ENCODE results near the gene SLC22A14.

The SLC22A14 gene

DNA sequence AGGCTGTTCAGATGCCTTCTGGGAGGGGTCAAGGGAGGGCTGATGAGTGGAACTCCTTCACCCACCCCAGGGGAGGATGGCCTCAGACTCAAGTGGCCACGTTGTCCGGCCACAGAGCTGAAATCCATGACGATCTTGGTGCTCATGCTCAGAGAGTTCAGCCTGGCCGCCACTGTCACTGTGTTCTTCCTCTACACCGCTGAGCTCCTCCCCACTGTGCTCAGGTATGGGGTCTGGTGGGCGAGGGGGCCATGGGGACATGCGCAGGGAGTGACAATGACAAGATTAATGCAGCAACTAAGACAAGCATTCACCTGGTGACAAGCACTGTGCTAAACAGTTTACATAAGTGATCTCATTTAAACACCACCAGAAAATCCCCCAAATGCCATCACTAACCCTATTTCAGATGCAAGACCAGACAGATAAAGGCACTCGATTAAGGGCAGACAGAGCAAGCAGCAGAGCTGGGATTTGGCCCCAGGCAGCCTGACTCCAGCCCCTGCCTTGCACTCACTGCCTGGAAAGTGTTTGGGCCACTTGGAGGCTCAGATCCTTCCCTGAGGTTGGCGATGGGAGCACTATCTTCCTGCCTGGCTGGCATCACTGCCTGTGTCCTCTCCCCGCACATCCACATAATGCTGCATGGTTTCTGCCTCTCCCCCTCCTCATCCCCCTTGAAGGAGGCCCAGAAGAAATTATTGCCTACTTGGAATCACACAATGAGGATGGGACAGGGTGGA lies 33.6 kb downstream of the SLC22A14 start:
- no peak for TF ChIP-seq GATA2 (IDR thresholded peaks at IDR 0.05; ENCODE audit: low read depth, low read length)
- no peak for TF ChIP-seq GATA3 (IDR thresholded peaks at IDR 0.05; ENCODE audit: low read depth, low read length)

DNA sequence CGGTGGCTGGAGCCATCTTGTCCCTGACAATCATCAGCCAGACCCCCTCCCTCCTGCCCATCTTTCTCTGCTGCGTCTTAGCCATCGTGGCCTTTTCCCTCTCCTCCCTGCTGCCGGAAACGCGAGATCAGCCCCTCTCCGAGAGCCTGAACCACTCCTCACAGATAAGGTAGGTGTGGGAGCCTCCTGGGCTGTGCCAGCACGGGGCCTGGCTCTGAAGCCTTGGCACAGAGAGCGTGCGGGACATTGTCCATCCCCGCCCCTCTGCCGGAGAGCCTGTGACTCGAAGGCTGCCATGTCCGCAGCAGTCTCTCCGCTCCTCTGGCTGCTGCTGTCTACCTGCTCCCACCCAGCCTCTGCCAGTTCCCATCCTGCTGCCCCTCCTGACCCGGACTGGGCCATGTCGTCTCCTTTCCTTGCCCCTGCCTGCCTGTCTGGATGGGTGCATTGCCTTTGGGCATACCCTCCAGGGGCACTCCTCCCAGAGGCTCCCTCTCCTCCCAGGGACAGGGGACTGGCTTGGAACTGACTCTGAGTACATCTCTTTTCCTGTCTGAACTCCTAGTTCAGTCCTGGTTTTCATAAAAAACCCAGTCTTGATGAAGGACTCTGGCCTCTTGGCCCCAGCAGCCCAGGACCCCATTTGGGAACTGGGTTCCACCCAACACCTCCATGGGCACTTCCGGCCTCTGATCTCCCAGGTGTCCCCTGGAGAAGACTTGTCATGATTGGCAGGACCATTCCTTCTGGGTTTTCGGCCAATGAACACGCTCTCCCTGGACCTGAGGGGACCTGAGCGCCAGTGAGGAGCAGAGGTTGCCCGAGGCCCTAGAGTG lies 34.5 kb downstream of the SLC22A14 start:
- TF ChIP-seq GATA2 (IDR thresholded peaks at IDR 0.05; ENCODE audit: low read depth, low read length), result no peak
- no peak for TF ChIP-seq GATA3 (IDR thresholded peaks at IDR 0.05; ENCODE audit: low read depth, low read length)

DNA sequence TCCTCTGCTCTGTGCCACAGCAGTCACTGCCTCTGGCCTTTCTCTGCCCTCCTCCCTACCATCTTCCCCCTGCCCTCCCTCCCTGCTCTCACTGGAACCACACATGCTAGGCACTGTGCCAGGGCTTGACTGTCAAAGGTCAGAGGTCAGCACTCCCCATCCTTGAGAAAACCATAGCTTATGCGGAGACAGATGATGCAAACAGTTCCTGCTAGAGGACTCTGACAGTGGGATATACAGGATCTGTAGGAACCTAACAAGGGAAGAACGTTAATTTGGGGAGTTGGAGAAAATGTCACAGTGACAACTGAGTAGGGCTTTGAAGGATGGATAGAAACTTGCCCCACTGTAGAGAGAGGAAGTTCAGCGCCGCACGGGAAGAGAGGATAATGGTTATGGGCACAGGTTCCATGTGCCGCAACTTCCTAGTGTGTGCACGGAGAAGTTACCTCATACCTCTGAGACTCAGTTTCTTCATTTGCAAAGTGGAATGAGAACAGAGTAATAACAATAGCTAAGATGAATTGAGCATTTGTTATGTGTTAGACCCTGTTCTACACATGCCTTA lies 35.2 kb downstream of the SLC22A14 start:
- TF ChIP-seq GATA3 (IDR thresholded peaks at IDR 0.05; ENCODE audit: low read depth, low read length), result no peak
- no peak for TF ChIP-seq GATA2 (IDR thresholded peaks at IDR 0.05; ENCODE audit: low read depth, low read length)

DNA sequence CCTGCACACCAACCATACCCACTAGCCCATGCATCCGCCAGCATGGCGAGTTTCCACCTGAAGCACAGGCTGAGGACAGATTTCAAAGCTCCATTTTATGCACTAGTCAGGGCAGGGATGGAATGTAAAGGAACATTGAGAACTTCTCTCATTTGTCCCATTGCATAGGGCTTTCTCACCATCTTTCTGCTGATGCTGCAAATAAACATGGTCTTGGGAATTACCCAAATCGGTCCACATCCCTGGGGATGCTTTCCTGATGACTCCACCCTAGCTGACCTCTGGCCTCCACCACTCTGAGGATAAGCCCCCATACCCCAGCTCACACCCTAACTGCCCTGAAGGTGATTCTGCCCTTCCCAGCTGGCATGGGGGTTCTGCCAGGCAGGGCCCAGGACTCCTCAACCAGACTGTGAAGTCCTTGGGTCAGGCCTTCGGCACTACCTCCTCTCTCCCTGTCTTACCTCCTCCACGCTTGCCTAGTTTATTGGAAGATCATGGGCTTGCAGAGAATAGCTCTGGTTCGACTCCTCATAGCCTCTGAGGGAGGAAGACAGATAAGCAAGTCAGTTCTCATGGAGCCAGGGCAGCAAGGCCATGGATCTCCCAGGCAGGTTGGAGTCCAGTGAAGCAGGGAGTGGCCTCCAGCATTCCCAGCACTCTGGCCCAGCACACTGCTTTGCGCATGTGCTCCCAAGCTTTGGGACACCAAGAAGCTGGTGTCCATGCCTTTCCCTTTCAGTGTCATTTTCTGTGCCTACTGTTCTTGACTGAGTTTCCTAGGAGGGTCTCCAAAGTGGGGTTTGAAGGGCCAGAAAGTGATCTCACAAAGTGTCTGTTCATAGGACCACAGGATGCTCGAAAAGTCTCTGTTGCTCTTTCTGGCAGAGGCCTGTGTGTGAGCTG lies 36.9 kb downstream of the SLC22A14 start:
- no peak for TF ChIP-seq GATA2 (IDR thresholded peaks at IDR 0.05; ENCODE audit: low read depth, low read length)
- TF ChIP-seq GATA3 (IDR thresholded peaks at IDR 0.05; ENCODE audit: low read depth, low read length), result no peak

DNA sequence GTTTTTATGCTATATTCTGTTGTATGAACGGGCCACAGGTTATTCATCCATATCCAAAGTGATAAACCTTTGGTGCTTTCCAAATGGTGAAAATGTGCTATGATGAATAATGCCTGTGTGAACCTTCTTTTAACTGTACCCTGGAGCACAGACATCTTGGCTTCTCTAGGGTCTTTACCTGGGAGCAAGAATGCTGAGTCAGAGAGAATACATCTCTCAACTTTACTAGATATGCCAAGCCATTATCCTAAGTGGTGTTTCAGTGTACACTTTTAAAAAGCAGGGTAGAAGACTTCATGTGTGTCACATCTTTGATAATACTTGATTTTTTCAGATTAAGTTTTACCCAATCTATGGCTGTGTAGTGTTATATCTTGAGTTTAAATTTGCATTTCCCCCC lies 41.0 kb downstream of the SLC22A14 start:
- TF ChIP-seq GATA3 (IDR thresholded peaks at IDR 0.05; ENCODE audit: low read depth, low read length) (no peak), GATA2 (IDR thresholded peaks at IDR 0.05; ENCODE audit: low read depth, low read length) (no peak)

DNA sequence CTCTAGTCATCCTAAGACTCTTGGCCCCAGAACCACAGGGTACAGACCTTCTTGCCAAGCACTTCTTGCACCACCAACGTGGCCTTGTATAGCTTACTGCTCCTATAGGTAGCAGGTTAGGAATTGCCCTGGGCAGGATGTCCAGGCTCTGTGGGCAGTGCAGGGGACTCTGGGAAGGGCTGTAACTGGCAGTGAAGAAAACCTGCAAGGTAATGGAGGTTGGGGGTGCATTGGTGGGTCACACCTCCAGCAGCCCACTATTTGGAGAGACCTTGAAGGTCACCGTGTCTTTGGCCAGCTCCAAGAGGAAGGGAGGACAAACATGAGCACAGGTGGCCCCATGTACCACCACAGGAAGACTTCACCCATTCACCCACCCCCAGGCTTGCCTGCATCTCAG lies 43.2 kb downstream of the SLC22A14 start:
- TF ChIP-seq GATA3 (IDR thresholded peaks at IDR 0.05; ENCODE audit: low read depth, low read length) (no peak), GATA2 (IDR thresholded peaks at IDR 0.05; ENCODE audit: low read depth, low read length) (no peak)

DNA sequence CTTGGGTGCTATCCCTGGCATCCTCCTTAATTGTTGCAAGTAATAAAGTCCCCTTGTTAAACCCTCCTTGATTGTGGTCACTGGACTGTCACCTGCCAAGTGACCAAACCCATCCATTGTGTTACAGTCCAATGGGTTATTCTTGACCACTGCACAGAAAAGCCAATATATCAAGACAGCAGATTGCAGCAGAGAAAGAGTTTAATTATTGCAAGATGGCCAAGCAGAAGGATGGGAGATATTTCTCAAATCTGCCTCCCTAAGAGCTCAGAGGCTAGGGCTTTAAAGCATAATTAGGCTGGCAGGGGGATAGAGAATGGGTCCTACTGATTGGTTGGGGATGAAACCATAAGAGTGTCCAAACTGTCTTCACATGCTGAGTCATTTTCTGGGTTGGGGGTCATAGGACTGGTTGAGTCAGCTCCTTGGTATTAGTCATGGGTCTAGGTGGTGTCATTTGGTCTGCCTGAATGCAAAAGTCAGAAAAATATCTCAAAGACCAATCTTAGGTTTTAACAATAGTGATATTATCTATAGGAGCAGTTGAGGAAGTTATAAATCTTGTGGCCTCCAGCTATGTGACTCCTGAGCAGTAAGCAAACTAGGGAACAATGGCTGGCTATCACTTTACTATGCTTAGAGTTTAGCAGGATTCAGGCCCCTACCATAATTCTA lies 45.4 kb downstream of the SLC22A14 start:
- no peak for TF ChIP-seq GATA2 (IDR thresholded peaks at IDR 0.05; ENCODE audit: low read depth, low read length)

DNA sequence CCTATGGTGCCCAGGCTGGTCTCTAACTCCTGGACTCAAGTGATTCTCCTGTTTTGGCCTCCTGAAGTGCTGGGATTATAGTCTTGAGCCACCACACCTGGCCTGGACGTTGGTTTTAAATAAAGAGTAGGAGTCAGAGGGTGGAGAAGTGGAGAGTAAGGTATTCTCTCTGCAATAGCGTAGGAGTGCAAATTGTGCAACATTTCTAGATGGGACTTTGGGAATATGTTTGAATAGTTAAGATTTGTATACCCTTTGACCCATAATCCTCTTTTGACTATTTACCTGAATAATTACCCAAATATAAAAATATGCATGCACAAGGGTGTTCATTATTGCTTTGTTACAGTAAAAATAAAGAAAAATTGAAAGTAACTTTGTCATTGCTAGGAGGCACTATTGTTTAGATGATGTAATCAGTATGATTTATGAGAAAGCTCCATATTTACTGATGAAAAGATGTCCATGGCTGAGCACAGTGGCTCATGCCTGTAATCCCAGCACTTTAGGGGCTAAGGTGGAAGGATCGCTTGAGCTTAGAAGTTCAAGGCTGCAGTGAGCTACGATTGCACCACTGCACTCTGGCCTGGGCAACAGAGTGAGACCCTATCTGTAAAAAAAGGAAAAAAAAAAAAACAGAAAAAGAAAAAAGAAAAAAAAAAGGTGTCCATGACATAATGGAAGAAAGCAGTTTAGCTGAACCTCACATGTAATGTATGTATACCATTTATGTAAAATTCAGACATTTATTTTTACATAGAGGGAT lies 49.3 kb downstream of the SLC22A14 start:
- TF ChIP-seq GATA3 (IDR thresholded peaks at IDR 0.05; ENCODE audit: low read depth, low read length) (no peak), GATA2 (IDR thresholded peaks at IDR 0.05; ENCODE audit: low read depth, low read length) (no peak)

DNA sequence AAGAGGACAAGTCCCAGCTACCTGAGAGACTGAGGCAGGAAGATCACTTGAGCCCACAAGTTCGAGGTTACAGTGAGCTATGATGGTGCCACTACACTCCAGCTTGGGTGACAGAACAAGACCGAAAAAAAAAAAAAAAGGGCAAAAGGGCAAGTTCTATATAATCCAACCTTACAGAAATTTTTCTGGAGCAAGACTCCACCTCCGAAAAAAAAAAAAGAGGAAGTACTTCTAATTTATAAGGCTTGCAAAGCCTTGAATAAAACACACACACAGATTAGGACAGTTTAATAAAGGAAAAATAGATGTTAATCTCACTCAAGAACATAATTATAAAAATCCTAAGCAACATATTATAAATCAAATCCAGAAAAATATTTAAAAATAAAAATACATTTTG lies 50.1 kb downstream of the SLC22A14 start:
- TF ChIP-seq GATA2 (IDR thresholded peaks at IDR 0.05; ENCODE audit: low read depth, low read length) (no peak), GATA3 (IDR thresholded peaks at IDR 0.05; ENCODE audit: low read depth, low read length) (no peak)

DNA sequence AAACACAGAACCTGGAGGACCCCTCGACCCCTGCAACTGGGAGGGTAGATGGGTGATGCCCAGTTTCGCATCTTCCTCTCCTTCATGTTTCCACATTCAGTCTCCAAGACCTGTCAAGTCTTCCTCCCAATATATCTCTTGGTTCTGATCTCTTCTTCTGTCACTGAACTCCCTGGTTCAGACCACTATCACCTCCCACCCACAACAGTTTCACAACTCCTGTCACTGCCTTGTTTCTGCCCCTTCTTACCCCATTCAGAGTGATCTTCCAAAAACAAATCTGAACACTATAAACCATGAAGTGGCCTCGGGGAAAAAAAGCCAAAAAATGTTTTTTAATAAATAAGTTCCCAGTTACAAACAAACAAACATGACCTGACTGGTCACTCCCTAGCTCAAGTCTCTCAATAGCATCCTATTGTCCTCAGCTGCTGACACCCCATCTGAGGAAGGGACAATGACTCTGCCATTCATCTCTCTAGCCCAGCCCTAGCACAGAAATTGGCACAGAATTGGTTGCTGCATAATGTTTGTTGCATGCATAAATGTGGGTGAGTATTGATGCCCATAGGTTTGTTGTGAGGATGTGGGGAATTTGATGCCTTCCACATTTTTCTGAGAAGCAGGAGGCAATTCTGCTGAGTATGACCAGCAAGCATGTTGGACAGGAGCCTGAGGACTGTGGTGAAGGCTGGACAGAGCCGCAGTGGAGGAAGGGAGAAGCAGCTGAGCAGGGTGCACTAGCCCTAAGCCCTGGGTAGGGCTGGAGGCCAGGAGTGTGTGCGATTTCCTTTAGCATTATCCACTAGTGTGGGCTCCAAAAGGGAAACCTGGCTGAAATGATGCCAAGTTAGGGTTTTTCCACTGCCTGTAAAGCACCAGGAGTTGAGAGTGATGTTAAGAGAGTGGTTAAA lies 52.3 kb downstream of the SLC22A14 start:
- TF ChIP-seq GATA3 (IDR thresholded peaks at IDR 0.05; ENCODE audit: low read depth, low read length), result no peak
- TF ChIP-seq GATA2 (IDR thresholded peaks at IDR 0.05; ENCODE audit: low read depth, low read length), result no peak

DNA sequence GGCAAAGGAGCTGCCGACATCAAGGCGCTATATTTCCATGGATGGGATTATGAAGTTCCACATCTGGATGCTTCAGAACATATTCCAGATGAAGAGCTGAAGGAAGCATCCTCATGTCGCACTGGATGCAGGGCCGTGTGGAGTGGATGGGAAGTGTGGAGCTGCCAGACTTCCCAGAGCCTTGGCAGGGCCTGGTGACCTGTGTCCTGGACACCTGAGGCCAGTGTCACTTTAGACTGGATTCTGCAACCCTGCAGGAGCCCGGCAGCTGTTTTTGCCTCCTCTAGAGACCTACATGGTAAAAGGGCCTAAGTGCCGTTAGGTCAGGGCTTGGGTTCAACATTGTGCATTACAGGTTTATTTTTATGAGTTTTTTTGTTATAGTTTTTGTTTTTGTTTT lies 53.2 kb downstream of the SLC22A14 start:
- no peak for TF ChIP-seq GATA3 (IDR thresholded peaks at IDR 0.05; ENCODE audit: low read depth, low read length)
- TF ChIP-seq GATA2 (IDR thresholded peaks at IDR 0.05; ENCODE audit: low read depth, low read length), result no peak

DNA sequence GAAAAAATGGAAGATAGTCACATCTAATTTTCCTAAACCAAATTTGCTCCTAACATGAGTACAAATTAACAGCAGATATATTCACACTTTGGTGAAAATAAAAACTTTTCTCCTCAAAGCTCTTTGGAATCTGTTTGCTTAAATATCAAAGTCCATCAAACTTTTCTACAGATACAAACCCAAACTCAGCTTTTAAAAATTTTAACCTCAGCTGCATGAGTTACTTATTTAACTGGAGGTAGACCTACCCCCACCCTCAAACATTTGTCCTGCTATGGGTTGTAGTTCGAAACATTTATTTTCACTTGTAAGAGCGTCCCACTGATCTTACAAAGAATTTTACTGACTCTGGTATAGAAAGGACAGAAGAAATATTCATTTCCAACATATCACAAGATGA lies 55.6 kb downstream of the SLC22A14 start:
- TF ChIP-seq GATA2 (IDR thresholded peaks at IDR 0.05; ENCODE audit: low read depth, low read length) (no peak), GATA3 (IDR thresholded peaks at IDR 0.05; ENCODE audit: low read depth, low read length) (no peak)
